CD4-positive, alpha-beta T cell treated with Interleukin-21 for 1 hour (primary cell): ENCODE results near the gene SUPT7L.
"Not testable (repeated sequence)": the region's sequence is repeated elsewhere in the genome, so short reads cannot be mapped to it uniquely, and the experiment has no call there.

ENCODE experiments used
- DNase-seq: peaks from one replicate; pipeline ENCODE4 v3.0.0-alpha.2; 2020

The SUPT7L gene

DNA sequence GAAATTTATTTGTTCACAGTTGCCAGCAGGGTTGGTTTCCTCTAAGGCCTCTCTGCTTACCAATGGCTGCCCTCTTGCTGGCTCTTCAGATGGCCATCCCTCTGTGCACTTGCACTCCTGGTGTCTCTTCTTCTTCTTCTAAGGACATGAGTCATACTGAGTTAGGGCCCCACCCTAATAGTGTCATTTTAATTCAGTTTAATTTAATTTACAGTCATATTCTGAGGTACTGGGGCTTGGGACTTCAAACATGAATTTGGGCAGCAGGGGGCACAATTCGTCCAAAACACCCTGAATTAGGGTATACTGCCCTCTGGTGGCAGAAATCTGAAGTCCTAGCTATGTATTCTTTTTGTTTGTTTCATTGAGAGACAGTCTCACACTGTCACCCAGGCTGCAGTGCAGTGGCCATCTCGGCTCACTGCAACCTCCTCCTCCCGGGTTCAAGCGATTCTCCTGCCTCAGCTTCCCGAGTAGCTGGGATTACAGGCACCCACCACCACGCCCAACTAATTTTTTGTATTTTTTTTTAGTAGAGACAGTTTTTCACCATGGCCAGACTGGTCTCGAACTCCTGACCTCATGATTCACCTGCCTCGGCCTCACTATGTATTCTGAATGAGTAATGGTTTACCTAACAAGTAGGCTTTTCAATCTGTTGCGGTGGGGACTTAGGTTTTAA is 20.1 kb upstream of the SUPT7L start:
- peak; percentile 94 for DNase-seq

DNA sequence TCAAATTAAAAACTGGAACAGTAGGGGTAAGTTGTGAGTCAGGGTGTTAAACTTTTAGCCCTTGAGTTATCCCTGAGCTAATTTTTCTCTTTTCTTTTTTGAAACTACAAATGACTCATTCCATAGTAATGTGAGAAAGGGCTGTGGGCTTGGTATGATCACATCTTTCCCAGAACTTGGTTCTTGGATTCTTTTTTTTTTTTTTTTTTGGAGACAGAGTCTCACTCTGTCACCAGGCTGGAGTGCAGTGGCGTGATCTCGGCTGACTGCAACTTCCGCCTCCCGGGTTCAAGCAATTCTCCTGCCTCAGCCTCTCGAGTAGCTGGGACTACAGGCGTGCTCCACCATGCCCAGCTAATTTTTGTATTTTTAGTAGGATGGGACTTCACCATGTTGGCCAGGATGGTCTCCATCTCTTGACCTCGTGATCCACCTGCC is 18.9 kb upstream of the SUPT7L start:
- DNase-seq, result not testable (repeated sequence)

DNA sequence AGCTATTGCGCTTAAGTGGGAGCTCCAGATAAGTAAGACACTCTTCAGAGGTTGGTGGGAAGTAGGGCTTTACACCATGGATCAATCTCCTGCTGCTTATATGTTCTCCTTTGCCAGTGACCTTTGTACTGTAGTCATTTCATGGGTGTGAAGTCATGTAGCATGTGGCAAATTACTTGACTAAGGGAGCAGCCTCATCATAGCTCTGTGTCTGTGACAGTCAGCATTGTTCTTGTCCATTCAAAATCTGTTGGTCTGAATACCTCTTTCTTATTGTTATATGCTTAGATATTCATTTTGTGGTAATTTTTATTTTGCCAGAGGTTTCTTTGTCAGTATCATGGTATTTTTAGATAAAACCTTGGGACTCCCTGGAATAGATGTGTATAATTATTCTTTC is 18.4 kb upstream of the SUPT7L start:
- no peak for DNase-seq

DNA sequence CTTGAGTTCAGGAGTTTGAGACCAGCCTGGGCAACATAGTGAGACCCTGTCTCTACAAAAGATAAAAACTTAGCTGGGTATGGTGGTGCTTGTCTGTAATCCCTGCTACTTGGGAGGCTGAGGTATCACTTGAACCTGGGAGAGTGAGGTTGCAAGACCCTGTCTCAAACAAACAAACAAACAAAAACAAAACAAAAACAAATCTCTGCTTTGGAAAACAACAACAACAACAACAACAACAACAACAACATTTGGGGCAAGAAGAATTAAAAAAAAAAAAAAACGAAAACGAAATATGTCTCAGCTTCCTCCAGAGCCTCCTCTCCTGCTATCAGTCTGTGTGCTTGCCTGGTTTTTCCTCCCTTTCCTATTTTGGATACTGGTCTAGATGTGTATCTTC is 17.2 kb upstream of the SUPT7L start:
- no peak for DNase-seq

DNA sequence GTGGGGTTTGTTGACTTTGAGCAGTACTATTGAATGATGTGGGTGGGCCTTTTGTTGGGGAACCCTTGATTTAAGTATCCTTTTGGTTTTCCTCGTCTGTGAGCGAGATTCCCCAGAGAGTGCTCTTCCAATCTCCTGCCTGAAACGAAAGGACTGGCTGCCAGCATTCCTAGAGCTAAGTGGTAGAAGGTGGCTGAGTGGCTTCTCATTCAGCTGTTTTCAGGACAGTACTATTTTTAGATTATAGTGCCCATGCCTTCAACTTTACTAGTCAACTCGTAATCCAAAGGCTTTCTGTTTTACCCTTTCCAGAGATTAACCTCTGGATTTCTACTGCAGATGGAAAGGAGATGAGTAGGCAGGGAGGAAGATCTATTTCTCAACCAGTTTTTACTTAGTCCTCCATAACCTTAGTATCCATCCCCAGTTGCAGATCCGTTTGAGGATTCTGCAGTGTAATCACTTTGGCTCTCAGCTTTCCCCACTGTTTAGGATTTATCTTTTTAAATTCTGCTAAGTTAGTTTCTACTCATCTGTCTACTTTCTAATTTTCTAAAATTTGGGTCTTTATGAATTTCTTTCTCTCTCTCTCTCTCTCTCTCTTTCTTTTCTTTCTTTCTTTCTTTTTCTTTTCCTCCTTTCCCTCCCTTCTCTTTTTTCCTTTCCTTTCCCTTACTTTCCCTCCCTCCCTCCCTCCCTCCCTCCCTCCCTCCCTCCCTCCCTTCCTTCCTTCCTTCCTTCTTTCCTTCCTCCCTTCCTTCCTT is 9.5 kb upstream of the SUPT7L start:
- no peak for DNase-seq

DNA sequence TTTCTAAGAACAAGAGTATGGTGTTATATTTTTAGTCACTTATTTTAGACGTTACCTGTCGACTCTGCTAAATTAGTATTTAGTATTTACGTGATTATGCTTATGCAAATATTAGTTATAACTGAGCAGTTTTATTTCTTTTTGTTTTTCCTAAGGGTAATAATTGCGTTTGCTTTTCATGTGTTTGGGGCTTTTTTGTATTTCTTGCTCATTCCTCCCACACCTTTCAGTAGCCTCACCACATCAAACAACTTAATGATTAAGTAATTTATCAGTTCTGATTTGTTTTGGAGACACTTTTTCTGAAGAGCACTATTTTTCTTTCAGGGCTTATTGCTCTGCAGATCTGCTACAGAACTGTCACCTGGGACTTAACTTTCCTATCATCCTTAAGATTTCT is 7.8 kb upstream of the SUPT7L start:
- no peak for DNase-seq

DNA sequence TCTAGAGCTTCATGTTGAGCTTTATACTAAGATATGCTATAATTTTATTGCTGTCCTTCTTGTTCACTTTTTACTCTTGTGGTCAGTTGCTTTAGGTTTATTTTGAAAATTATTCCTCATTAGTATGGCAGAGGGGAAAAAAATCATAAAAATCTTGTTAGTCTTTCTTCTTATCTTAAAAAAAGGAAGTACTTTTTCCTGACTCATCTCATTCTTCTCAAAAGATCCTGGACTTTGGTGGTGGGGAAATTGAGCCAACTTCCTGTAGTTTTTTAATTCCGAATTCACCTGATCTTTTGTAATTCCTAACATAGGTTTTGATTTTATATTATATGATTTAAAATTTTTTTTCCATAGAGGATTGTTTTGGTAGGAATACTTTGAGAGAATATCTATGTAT is 4.0 kb upstream of the SUPT7L start:
- no peak for DNase-seq

DNA sequence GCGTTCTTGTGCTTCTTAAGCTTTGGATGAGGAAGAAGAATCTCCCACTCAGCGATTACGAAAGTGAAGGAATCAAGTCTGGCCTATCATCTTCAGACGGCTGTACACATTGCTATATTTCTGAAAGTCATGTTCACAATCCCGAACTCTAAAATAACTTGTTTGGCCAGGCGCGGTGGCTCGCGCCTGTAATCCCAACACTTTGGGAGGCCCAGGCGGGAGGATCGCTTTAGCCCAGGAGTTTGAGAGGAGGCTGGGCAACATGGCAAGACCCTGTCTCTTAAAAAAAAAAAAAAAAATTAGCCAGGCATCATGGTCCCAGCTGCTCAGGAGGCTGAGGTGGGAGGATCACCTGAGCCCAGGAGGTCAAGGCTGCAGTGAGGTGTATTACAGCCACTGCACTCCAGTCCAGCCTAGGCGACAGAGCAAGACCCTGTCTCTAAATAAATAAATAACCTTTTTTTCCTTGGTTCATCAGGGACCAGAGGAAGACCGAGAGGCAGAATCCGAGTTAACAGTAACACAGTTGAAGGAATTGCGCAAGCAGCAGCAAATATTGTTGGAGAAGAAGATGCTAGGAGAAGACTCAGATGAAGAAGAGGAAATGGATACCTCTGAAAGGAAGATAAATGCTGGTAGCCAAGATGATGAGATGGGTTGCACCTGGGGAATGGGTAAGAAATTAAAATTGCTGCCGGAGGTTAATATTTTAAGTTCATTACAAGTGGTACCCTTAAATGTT is 1.4 kb upstream of the SUPT7L start:
- DNase-seq, result no peak

DNA sequence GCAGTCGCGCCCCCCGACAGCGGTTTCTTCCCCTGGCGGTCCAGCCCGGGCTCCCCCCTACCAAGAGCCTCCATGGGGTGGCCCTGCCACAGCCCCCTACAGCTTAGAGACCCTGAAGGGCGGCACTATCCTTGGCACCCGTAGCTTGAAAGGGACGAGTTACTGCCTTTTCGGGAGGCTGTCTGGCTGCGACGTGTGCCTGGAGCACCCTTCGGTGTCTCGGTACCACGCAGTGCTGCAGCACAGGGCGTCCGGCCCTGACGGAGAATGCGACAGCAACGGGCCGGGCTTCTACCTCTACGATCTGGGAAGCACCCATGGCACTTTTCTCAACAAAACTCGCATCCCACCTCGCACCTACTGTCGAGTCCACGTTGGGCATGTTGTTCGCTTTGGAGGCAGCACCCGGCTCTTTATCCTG is 750 bp upstream of the SUPT7L start:
- no peak for DNase-seq

DNA sequence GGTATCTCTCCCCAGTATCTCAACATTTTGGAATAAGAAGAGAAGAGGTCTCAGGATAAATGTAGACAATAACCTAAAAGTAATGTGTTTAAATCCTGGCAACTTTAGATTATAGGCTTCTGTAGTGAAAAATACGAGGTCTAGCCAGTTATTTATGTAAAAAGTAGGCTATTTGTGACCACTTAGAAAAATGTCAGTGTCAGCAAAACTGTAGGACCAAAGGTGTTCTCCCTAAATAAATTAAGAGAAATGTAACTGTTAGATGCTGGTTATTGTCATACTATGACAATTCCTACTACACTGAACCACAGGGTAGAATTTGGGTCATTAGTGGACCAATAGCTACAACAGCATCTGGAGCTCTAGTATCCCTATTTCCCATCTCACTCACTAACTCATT is 2.0 kb downstream of the SUPT7L start:
- DNase-seq, result no peak

DNA sequence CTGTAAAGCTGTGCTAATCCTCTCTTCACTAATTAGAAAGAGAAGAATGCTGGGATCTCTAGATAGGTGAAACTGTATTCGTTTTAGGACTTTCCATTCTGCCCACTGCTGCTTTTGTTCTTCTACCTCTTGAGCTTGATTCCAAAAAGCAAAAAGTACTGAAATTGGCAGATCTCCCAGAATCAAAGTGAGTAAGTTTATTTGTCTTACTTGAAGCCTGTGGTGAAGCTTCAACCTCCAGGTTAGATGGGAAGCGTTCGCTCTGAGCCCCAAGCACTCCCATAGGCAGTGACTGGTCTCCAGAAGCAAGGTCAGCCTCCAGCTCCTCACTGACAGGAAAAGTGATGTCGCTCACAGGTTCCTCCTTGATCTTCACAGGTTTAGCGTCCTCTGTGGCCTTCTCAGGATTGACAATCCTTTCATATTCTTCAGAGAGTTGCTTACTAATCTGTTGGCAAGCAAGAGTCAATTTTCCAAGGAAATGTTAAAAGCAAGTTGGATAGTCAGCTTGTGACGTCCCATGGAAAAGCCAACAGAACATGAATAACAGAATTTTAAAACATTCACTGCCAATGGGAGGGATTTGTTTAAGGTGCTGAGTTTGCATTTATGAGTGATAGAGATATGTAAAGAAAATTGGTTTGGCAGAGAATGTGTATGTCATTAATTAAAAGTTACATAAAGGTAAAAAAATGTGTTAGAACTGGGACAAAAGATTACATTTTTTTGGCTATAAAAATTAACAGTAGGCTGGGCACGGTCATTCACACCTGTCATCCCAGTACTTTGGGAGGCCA is 8.1 kb downstream of the SUPT7L start:
- no peak for DNase-seq

DNA sequence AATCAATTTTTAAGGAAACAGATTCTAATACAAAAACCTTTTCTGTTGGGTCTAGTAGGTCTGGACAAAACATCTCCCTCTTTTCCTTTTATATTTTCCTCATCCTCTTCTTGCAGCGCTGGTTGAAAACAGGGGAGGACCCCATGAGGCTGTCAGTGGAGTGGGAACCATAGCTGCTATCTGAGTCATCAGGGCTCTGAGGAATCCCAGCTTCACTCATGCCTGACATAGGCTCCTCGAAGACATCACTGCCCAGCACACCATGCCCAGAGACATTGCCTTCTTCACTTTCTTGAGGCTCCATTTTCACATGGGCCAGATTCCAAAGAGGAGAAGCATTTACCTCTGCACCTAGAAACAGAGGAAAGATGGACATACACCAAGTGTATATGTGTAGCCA is 10.0 kb downstream of the SUPT7L start:
- no peak for DNase-seq

DNA sequence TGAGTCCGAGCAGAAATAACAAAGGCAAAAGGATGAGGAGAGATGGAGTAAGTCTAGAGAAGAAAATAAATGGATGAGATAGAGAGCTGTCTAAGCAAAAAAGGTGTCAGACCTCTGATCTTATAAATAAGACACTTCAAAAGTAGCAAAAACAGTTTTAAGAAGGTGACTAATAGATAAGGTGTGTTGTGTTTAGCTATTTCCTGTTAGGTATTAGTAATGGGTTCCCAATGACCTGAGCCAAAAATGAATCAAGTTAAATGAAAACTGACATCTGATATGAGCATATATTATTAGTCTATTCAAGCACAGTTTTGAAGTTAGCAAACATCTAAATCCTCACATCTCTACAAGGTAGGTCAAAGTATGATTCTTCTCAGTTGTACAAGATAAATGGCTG is 10.6 kb downstream of the SUPT7L start:
- DNase-seq, result no peak

DNA sequence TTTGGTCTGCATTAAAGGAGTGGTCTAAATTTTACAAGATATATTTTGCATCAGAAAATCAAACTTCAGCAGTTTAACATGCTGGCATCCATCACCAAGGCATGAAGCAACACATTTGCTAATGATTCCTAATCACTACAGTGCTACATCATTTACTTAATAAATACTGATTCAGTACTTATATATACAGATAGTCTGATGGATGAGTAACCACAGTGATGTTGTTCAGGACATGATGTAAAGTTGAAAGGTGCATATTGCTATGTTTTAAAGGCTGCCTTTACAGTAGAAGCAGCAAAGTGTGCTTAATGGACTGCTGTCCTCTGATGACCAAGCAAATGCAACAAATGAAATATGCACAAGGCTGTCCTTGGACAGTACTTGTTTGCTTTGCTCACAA is 11.1 kb downstream of the SUPT7L start:
- DNase-seq, result no peak

DNA sequence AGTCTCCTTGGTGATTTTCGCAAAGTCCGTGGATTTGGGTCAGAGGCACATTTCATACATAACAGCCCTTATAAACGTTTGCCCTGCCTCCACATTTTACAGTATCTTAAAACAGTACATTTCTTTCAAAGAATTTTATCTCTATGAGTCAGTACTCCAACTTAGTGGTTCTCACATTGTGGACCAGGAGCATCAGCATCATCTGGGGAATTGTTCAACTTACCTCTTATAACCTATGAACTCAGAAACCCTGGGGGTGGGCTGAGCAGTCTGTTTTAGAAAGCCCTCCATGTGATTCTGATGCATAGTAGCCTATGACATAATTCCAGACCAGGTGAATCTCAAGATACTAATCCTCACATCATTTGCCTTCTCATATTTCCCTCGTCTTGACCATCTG is 12.4 kb downstream of the SUPT7L start:
- no peak for DNase-seq

DNA sequence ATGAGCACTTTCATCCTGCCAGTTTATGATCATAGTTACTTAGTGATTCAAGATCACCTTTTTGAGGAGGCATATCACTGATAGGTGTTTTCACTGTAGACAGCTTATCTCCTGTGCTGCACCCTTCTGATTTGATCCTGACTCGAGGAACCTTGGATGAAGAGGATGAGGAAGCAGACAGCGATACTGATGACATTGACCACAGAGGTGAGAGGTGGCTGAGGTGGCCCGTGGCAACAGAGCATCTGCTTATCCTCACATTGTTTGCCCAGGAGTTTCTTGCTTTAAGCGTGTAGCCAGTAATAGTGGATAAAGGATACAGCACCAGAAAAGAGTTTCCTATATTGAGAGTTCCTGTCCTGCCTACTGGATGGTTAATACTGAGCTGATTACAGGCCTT is 15.7 kb downstream of the SUPT7L start:
- DNase-seq, result no peak

DNA sequence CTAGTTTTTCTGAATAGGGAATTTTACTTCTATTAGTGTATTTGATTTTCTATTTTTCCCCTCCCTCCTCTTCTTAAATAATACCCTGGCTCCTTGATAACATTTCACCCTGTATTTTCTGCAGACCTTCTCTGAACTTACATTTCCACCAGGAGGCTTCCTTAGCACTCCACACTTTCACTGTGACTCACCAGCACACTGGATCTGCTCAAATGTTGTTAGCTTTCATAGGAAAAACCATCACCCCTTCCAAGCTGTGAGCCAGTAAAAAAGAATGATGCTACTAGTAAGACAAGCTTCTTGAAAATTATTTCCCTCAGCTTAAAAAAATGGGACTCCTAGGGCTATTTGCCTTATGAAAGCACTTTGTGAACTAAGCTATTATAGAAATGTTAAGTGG is 16.1 kb downstream of the SUPT7L start:
- DNase-seq, result no peak

DNA sequence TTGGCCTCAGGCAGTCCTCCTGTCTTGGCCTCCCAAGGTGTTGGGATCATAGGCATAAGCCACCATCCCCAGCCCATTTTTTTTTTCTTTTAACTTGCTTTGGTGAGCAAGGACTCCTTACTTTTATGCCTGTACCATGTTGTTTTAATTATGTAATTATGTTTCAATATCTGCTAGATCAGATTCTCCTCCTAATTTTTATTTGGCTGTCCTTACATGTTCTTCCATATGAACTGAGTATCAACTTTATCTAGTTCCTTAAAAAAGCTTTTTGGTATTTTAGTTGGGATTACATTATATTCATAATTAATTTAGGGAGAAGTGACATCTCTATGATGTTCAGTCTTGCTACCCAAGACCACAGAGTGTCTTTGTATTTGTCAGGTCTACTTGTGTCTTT is 18.2 kb downstream of the SUPT7L start:
- no peak for DNase-seq

DNA sequence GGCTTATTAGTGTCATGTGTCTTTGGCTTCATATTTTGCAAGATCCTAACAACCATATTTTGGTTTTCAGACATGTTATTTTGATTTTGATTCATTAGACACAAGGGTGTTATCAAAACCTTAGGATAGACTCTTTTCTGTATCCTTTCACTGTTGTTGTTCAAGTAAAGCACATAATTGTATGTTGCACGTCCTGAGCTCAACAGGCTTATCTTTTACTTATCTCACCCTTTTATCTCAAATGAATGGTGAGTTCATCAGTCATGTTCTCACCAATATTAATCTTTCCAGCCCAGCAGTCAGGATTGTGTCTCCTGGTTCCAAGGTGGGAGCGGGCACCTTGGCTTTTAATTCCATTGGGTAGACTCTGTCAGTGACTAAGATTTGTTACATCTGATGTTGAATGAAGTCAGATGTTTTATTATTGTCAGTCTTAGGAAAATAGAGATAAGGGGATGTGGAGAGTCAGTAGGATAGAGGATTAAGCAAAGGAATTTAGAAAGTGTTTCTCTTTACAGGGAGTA is 22.6 kb downstream of the SUPT7L start:
- DNase-seq, result no peak

DNA sequence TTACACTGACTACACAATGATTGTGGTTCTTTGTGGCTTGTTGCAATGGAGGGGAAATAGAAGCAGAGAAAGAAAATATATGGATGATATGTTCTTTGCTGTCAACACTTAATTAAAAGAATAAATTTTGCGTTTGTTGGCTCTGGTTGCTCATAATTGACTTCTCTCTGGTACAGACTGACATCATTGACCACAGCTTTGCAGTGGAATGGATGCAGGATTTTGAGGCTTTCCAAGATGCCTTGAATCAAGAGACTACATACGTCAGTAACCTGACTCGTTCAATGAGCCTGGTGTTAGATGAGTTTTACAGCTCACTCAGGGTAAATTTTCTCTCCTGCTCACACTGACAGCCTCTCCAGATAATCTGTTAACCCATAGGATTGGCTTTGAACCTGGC is 24.7 kb downstream of the SUPT7L start:
- no peak for DNase-seq

DNA sequence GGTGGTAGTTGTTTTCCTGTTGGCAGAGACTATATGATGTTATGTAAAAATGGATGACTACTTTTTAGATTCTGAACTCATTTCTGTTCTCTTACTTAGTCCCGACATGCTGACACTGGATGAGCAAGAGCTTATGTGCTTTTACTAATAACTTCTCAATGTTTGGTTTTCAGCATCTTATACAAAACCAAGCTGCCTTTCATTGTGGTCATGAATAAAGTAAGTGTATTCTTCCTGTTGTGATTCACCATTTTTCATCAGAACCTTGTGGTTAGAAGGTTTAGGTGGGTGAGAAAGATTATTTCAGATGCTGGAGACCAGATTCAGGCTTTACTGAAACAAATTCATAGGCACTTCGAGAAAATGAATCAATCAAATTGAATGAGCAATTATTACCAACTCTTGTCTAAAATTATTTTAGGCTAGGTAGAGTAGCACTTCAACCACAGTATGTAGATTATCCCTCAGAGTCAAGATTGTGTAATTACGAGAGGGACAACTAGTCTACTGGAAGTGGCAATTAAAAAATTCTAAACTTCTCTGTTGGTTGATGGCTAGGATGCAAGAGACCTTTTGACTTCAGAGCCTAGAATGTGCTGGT is 25.3 kb downstream of the SUPT7L start:
- peak; percentile 9 for DNase-seq

DNA sequence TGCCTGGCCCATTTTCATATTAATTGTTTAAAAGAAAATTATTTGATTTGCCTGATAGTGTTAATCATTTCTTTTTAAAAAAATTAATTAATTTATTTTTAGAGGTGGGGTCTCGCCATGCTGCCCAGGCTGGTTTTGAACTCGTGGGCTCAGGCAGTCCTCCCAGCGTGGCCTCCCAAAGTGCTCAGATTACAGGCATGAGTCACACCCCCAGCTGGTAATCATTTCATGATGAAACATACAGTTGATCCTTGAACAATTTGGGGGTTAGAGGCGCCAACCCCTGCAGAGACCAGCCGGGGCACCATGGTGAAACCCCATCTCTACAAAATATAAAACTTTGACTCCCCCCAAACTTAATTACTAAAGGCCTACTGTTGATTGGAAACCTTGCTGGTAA is 26.6 kb downstream of the SUPT7L start:
- DNase-seq, result no peak

DNA sequence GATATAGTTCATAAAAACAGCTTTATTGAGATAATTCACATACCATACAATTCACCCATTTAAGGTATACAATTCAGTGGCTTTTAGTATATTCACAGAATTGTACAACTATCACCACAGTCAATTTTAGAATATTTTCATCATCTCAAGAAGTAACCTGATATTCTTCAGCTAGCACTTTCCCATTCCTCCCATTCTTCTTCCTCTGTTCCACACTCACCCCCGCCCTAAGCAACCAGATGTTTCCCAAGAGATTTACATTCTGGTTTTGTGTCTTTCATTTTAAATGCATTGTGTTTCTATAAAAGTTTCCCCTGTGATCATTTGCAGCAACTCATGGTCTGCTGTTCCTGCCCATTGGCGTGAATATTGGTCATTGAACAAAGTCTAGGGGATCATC is 29.1 kb downstream of the SUPT7L start:
- no peak for DNase-seq
